NCI-H82 (cell line): ENCODE results near the gene MT3.
"Not testable (repeated sequence)": the region's sequence is repeated elsewhere in the genome, so short reads cannot be mapped to it uniquely, and the experiment has no call there.

Experiments
- DNase-seq: peaks from one replicate; lab custom pipeline; 2025; lab: John Stamatoyannopoulos, UW

MT3 gene

DNA sequence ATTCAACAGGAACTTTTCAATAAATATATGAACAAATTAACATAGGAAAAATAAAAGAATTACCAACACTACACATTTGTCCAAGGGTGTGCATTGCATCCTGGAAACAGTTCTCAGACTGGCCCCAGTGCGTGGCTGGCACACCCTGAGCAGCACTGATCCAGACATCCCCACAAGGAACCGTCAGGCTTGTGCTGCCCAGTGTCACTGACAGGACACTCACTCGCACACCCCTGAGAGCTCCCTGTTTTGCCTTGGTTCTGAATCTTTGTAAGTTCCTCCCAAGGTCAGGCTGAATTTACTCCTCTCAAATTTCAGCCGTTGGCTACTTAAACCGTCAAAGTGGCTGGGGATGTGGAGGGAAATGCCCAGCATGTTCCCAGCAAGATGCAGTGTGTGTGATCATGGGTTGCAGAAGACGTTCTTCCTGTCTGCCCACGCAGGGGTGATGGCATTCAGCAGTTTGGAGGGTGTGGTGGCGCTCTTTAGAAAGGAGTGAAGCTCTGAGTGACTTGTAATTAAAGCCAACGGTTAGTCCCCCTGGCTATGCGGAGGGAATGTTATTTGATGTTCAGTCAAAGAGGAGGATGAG is 20.8 kb downstream of the MT3 start:
- DNase-seq = no peak

DNA sequence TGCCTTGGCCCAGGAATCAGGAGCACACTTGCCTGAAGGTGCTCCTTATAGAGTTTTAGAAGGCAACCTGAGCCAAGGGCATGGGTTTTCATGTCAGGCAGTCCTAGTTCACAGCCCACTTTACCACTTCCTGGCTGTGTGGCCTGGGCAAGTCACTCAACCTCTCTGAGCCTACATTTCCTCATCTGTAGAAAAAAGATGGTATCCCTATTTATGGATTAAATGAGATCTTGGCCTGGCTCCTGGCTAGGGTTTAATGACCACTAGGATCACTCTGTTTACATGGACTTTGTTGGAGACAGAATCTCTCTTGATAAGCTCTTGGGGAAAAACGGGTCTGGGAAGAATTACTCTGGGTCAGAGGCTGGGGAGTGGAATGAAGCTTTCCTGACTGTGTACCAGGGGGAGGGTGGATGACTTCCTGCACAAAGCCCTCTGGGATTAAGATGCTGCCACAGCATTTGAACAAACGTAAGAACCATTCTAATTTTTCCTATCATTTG is 21.3 kb downstream of the MT3 start:
- DNase-seq = no peak

DNA sequence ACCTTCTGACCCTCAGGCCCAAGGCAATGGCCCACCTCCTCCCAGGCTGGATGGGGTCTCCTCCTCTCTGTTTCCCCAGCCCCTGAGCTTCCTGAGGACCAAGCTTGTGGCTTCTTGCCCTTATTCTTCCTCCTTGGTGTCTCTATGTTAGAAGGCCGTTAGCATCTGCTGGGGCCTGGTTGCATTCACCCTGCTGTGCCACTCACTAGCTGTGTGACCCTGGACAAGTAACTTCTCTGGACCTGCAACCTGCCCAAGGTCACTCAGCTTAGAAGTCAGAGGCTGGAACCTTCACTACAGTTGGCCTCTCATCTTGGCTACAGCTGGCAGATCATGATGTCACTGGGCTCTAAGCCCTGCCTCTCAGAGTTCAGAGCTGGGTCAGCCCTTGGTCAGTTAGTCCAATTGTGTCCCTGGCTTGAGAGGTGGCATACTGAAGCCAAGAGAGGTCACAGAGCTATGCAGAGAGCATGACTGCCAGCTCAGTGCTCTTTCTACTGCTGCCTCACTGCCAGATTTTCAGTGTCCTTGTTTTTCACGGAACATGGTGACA is 22.0 kb downstream of the MT3 start:
- DNase-seq = no peak

DNA sequence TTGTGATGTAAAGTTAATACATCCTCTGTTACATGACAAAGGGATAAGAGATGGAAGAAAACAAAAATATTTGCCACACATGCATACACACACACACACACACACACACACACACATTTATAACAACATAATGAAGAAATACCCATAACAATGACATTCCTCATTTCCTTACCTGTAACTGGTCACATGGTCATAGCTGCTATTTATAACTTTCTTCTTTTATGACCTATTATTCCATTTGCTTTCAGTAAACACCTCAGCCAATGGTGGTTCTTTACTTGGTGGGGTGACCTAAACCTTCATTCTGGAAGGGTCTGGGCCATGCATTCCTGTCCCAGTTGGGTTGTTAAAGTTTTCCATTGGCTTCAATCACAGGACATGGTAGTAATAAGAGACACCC is 24.4 kb downstream of the MT3 start:
- DNase-seq = no peak

DNA sequence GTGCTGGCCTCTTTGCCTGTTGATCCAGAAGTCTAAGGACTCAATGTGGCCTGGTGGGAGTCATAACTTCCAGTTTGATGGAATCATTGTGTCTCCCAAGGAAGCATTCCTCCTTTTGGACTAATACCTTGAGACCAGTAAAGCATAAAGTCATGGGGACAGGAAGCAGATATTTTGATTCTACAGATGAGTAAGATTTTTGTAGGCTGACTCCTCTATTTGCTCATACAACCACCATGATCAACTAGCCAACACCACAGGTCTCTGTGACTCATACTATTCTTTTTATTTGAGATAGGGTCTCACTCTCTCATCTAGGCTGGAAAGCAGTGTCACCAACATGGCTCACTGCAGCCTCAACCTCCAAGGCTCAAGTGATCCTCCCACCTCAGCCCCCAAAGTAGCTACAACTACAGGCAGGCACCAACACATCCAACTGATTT is 25.2 kb downstream of the MT3 start:
- DNase-seq = no peak

DNA sequence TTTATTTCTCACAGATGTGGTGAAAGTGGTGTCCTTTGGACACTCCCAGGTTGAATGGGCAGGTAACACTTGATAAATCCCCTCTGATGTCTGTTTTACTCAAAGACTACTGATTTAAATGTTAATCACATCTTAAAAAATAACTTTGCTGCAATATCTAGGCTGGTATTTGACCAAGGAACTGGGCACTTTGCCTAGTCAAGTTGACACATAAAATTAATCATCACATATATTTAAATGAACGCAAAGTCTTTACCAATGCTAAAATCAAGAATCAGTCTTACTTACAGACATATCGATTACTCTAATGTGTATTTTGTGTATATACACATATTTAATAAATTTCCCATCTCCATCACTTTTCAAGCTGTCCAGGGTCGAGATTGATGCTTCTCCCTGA is 26.0 kb downstream of the MT3 start:
- DNase-seq = no peak

DNA sequence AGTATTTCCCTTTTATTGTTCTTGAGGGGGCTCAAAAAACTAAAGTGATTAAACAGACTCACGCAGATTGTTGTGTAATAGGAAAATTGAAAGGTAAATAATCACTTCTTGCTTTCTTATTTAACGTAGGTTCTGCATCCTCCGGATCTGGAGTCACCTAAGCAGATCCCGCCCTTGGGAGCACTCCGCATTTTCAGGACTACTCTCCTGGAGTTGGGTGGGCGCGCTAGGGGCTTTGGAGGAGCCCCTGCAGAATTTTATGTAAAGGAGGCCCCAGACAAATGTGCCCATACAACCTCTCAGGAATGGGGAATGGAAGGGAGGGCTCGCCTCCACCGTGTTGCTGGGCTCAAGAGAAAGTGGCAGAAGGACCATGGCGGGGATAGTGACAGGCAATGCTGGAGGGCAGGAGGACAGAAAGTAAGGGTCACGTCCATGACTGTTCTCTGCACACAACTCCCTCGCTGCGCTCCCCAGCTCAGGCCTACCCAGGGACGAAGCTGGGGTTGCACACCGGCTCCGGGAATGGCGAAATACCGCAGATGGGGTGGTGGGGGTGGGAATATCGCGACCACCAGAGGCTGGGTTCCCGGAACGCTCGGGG is 27.4 kb downstream of the MT3 start:
- DNase-seq = no peak

DNA sequence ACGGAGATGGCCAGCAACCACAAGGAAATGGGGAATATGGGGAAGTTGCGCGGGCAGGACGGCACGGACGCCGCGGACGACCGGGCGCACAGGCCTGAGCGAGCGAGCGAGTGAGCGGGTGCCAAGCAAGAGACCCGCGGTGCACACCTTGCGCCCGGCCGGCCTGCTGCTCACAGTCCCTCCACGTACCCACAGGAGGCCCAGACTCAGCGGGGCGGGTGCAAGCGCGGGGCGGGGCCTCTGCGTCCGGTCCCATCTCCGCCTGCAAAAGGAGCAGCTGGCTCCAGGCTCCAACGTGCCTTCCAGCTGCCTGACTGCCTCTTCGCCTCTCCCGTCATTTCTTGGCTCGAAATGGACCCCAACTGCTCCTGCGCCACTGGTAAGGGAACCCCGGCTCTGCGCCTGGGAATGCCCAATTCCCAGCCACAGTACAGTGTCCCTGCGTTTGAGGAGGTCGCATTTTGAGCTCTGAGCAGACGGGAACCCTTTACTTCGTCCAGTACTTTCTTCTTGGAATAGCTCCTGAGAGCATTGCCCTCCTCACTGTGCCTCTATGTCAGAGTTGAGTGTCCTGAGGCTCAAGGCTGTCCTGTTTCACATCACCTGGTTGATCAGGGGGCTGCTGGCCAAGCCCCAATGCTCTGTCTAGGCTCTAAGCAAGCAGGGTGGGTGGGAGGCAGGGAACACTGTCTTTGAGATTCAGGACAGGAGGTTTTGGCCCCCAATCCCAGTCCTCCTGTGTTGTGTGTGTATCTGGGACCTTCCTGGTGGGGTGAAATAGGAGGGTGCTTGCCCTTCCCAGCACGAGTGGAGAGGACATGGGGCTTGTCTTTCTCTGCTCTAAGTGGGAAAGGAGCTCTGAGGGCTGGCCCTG is 28.1 kb downstream of the MT3 start:
- no peak for DNase-seq

DNA sequence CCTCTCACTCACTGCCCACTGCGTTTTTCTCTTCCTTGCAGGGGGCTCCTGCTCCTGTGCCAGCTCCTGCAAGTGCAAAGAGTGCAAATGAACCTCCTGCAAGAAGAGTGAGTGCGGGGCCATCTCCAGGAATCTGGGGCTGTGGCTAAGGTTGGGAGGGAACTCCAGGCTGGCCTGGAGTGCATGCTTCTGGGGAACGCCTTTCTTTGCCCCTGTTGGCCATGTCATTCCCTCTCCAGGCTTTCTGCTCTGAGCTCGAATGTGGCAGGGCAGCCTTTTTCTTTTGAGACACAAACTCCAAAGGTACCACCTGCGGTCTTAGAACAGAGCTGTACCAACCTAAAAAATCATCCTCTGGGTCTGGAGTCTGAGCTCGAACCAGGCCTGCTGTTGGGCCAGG is 28.8 kb downstream of the MT3 start:
- no peak for DNase-seq

DNA sequence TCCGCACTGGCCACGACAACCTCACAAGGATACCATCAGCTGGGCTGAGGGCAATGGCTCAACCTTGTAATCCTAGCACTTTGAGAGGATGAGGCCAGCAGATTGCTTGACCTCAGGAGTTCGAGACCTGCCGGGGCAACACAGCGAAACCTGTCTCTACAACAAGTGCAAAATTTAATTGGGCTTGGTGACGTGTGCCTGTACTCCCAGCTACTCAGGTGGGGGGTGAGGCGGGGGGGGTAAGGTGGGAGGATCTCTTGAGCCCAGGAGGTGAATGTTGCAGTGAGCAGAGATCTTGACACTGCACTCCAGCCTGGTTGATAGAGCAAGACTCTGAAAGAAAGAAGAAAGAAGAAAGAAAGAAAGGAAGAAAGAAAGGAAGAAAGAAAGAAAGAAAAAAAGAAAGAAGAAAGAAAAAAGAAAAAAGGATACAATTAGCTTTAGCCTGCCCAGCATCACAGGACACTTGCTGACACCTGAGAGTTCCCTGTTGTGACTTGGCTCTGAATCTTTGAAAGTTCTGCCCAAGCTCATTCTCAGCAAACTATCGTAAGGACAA is 31.1 kb downstream of the MT3 start:
- DNase-seq = no peak

DNA sequence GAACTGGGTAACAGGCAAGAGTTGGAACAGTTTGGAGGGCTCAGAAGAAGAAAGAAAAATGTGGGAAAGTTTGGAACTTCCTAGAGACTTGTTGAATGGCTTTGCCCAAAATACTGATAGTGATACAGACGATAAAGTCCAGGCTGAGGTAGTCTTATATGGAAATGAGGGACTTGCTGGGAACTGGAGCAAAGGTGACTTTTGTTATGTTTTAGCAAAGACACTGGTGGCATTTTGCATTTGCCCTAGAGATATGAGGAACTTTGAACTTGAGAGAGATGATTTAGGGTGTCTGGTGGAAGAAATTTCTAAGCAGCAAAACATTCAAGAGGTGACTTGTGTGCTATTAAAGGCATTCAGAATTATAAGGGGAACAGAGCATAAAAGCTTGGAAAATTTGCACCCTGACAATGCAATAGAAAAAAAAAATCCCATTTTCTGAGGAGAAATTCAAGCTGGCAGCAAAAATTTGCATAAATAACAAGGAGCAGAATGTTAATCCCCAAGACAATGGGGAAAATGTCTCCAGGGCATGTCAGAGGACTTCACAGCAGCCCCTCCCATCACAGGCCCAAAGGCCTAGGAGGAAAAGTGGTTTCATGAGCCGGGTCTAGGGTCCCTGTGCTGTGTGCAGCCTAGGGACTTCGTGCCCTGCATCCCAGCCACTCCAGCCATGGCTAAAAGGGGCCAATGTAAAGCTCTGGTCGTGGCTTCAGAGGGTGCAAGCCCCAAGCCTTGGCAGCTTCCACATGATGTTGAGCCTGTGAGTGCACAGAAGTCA is 32.5 kb downstream of the MT3 start:
- not testable (repeated sequence) for DNase-seq

DNA sequence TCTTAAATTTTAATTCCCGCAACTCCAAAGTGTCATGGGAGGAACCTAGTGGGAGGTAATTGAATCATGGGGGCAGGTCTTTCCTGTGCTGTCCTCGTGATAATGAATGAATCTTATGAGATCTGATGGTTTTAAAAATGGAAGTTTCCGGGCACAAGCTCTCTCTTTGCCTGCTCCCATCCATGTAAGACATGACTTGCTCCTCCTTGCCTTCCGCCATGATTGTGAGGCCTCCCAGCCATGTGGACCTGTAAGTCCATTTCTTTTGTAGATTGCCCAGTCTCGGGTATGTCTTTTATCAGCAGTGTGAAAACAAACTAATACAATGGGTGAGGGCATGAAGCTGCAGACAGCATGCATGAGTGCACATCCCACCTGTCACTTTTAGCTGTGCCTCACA is 33.9 kb downstream of the MT3 start:
- DNase-seq = not testable (repeated sequence)

DNA sequence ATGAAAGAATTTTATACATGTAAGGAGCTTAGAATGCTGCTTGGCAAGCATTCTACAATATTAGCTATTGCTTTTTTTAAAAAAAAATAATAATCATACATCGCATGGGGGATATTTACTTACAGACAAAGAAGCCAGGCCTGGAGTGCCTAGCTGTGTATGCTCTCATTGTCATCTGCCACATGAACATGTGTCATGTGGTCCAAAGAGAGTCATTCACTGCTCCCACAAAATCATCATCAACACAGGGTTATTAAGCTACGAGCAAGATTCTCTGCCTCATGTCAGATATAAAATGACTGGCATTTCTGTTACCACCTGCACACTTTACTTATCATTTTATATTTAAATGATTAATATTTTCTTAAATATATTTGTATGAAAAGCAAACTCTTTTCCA is 34.3 kb downstream of the MT3 start:
- DNase-seq = no peak

DNA sequence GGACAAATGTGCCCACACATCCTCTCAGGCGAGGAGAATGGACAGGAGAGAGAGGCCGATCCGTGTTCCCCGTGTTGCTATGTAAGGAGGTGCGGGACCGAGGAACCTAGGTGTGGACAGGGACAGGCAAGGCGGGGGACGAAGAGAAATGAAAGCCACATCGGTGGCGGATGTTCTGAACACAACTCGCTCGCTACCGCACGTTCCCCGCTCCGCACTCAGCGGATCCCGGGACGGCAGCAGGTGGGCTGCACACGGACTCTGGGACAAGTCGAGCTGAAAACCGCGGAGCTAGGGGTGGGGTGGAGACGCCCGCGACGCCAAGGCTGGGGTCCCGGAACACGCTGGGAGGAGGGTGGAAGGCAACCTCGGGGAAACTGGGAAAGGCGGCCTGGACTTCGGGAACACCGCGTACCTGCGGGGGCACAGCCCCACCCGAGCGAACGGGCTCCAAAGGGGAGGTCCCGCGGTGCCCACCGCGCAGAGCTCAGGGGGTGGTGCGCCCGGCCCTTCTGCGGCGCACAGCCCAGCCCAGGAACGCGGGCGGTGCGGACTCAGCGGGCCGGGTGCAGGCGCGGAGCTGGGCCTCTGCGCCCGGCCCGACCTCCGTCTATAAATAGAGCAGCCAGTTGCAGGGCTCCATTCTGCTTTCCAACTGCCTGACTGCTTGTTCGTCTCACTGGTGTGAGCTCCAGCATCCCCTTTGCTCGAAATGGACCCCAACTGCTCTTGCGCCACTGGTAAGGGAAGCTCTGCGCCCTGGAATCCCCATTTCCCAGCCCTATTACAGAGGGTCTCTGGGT is 36.0 kb downstream of the MT3 start, which contains the start of gene MT1E:
MT1E (plus strand) TSS at position 642 of the 803 bp plus-strand sequence; CDS start at position 713, 71 bp downstream.
- DNase-seq = no peak

DNA sequence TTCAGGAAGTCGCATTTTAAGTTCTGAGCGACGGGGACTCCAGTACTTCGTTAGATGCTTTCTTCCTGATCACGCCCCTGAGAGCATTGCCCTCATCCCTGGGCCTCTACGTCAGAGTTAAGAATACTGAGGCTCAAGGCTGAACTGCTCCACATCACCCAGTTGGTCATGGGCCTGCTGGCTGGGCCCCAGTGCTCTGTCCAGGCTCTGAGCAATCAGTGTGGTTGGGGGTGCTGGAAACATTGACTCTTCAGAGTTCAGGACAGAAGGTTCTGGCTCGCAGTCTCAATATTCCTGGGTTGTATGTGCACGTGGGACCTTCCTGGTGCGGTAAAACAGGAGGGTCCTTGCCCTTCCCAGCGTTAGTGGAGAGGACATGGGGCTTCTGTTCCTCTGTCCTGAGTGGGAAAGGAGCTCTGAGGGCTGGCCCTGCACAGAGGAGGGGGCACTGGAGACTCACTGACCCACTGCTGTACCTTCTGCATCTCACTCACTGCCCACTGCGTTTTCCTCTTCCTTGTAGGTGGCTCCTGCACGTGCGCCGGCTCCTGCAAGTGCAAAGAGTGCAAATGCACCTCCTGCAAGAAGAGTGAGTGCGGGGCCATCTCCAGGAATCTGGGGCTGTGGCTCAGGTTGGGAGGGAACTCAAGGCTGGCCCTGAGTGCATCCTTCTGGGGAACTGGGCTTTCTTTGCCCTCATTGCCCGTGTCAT is 36.8 kb downstream of the MT3 start:
- DNase-seq = no peak

DNA sequence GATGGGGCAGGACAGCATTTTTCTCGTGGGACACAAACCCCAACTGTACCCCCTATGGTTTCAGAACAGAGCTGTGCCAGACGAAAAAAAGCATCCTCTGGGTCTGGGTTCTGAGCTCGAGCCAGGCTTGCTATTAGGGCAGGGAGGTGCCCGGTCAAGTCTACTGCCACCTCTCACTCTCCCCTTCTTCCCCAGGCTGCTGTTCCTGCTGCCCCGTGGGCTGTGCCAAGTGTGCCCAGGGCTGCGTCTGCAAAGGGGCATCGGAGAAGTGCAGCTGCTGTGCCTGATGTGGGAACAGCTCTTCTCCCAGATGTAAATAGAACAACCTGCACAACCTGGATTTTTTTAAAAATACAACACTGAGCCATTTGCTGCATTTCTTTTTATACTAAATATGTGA is 37.4 kb downstream of the MT3 start:
- DNase-seq = no peak

DNA sequence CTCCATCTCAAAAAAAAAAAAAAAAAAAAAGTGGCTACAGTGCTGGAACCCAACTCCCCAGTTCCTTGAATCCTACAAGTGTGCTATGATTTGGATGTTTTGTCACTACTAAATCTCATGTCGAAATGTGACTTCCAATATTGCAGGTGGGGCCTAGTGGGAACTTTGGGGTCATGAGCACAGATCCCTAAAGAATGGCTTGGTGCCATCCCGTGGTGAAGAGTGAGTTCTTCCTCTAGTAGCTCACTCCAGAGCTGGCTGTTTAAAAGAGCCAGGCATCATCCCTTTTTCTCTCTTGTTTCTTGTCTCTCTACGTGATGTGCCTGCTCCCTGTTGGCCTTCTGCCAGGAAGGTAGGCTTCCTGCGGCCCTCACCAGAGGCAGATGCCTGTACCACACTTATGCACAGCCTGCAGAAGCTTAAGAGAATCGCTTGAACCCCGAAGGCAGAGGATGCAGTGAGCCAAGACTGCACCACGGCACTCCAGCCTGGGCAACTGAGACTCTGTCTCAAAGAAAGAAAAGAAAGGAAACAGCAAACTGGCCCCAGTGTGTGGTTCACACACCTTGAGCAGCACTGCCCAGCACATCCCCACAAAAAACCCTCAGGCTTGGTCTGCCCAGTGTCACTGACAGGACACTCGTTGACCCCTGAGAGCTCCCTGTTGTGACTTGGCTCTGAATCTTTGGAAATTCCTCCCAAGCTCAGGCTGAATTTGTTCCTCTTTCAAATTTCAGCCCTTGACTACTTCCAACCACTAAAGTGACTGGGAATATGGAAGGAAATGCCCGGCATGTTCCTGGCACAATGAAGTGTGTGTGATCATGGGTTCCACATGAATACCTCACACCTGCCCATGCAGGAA is 39.4 kb downstream of the MT3 start:
- no peak for DNase-seq

DNA sequence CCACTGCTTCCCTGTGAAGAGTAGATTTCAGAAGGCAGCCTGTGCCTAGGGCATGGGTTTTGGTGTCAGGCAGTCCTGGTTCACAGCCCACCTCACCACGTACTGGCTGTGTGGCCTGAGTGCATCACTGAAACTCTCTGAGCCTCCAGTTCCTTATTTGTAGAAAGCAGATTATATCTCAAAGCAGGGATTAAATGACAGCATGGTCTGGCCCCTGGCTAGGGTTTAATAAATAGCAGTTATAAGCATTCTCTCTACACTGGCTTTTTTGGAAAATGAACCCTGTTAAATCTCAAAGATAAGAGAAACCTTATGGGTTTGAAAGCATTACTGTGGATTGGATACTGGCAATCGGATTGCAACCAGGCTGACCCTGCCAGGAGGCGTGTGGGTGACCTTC is 40.2 kb downstream of the MT3 start:
- peak; percentile 43 for DNase-seq

DNA sequence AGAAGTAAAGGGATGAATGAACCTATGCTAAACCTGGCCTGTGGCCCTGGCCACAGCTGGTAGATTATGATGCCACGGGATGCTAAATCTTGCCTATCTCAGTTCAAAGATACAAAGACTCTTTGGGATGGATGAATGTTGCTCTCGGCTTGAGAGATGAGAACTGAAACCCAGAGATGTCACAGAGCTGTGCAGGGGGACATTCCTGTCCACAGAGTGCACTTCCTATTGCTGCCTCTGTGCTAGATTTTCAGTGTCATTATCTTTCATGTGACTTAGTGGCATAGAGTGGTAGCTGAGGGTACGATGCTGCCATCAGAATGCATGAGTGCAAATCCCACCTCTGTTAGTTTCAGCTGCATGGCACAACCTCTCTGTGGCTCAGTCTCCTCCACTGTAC is 40.8 kb downstream of the MT3 start:
- no peak for DNase-seq
